Common myeloid progenitor, CD34-positive (primary cell): ENCODE data around the gene SLC52A1. TPM values are rescaled to one million over a fixed set of nuclear protein-coding genes. Genes with fewer than 3 reads are reported as not detected.
A peak's percentile ranks its signal among the peaks of the same experiment; 100 is the strongest.
"Not testable (repeated sequence)": the region's sequence is repeated elsewhere in the genome, so short reads cannot be mapped to it uniquely, and the experiment has no call there.

Experiments
- CTCF ChIA-PET: fragments of 350-600 bp; sonication (Branson Sonifier 250); formaldehyde crosslinking; loops from one replicate; lab custom pipeline; 2021; ENCODE audit warnings: antibody characterized with exemption; lab: Charles Lee
- POLR2A ChIA-PET: fragments of 350-600 bp; sonication (Branson Sonifier 250); formaldehyde crosslinking; loops from one replicate; lab custom pipeline; 2021; ENCODE audit warnings: antibody characterized with exemption; lab: Charles Lee
- DNase-seq, 3 donors: peaks; one replicate each; pipeline versions ENCODE4 v3.0.0 to v3.0.0-alpha.2; 2013
- H3K27ac ChIP-seq, 2 experiments: 1 replicate in 1 of 2; 2 replicates in 1 of 2; pipeline ENCODE4 v1.7.0; 2013; ENCODE audit warnings: inconsistent platforms in 2 of 2, low read length in 2 of 2, mild to moderate bottlenecking in 2 of 2, low read depth in 1 of 2, moderate library complexity in 1 of 2; ENCODE audit not compliant: severe bottlenecking in 2 of 2, insufficient read depth in 1 of 2, poor library complexity in 1 of 2
- H3K27me3 ChIP-seq, 5 experiments: replicated peaks in 2 of 5; 1 replicate in 3 of 5; 2 replicates in 2 of 5; pipeline versions ENCODE4 v1.6.1 to v1.7.0; 2013; ENCODE audit warnings: low read length in 4 of 5, mild to moderate bottlenecking in 2 of 5, moderate library complexity in 2 of 5, inconsistent platforms in 1 of 5; ENCODE audit not compliant: insufficient read depth in 5 of 5, control insufficient read depth in 4 of 5
- H3K36me3 ChIP-seq, 4 experiments: 1 replicate in 2 of 4; 2 replicates in 2 of 4; pipeline versions ENCODE4 v1.6.1 to v1.7.0; 2013; ENCODE audit warnings: low read length in 3 of 4, control low read depth in 1 of 4, mild to moderate bottlenecking in 1 of 4; ENCODE audit not compliant: control insufficient read depth in 4 of 4, insufficient read depth in 4 of 4
- H3K4me1 ChIP-seq, 4 experiments: 1 replicate in 3 of 4; 2 replicates in 1 of 4; pipeline versions ENCODE4 v1.6.1 to v1.7.1; 2013; ENCODE audit warnings: low read length in 3 of 4, mild to moderate bottlenecking in 3 of 4, control low read depth in 1 of 4, inconsistent platforms in 1 of 4, moderate library complexity in 1 of 4; ENCODE audit not compliant: control insufficient read depth in 4 of 4, insufficient read depth in 4 of 4; ENCODE audit errors: control extremely low read depth in 1 of 4
- H3K4me3 ChIP-seq, 7 experiments: 1 replicate in 4 of 7; 2 replicates in 3 of 7; pipeline versions ENCODE4 v1.5.1 to v1.7.0; 2013; ENCODE audit warnings: mild to moderate bottlenecking in 7 of 7, low read length in 6 of 7, moderate library complexity in 6 of 7, inconsistent platforms in 2 of 7, low read depth in 2 of 7, control low read depth in 1 of 7; ENCODE audit not compliant: insufficient read depth in 4 of 7, control insufficient read depth in 1 of 7; ENCODE audit errors: extremely low read depth in 1 of 7
- H3K9me3 ChIP-seq, 5 experiments: 1 replicate in 4 of 5; 2 replicates in 1 of 5; pipeline versions ENCODE4 v1.6.1 to v1.7.1; 2013; ENCODE audit warnings: low read length in 4 of 5, mild to moderate bottlenecking in 2 of 5, inconsistent platforms in 1 of 5, low read depth in 1 of 5, moderate library complexity in 1 of 5; ENCODE audit not compliant: control insufficient read depth in 4 of 5, insufficient read depth in 2 of 5; ENCODE audit errors: control extremely low read depth in 1 of 5
- WGBS: methylation state at CpG from one replicate; pipeline ENCODE4 v1.1.5; 2013; ENCODE audit not compliant: insufficient coverage; 5-methylcytosine and 5-hydroxymethylcytosine counted together
- polyA plus RNA-seq: library from polyadenylated mRNA; unstranded; fragments of 120-200 nt; gene quantifications from one replicate; pipeline ENCODE4 v1.2.1, GENCODE V29; 2013

SLC52A1 gene
- polyA plus RNA-seq = not detected

DNA sequence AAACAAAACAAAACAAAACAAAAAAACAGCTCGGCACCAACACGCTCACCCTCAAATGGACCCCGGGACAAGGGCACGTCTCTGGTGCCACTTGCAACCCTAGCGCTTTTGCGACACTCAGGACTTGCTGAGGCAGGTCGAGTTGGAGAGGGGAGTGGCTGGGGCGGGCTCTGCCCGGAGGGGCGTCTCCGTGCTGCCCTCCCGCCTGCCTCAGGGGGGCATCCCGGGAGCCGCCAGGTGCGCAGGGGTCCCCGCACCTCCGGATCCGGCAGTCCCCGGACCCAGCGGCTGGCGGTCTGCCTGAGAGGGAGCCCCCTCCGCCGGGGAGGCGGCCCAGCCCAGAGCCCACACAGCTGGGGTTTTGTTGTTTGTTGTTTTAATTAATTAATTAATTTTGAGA, at the start of gene SLC52A1:
Gene SLC52A1, minus strand, starts transcription at position 112 of the 400 bp plus-strand sequence. CDS start 820 bp downstream, outside the sequence.
- Histone ChIP-seq H3K9me3 (peaks cover 0 to under 1% (median 0%) of the 10 kb centered on the region in 5 experiments), H3K36me3 (no peaks in the 10 kb centered on the region), H3K4me1 (peaks cover 0 to 10% (median 7%) of the 10 kb centered on the region in 4 experiments), H3K4me3 (no peak within 1 kb of the TSS), H3K27ac (no peak within 1 kb of the TSS), H3K27me3 (peaks cover 0 to 35% (median 8%) of the 10 kb centered on the region in 5 experiments)
- ChIA-PET CTCF (interaction anchor here (1.0 to 1.9 kb wide), 7 partner anchors 11 to 122 kb away, joined by 3 to 5 read pairs (median 4); no protein-coding TSS in a partner anchor), POLR2A (interaction anchor here (0.6 kb wide), 1 partner anchor 406 kb away, joined by 3 read pairs; no protein-coding TSS in a partner anchor)
- no peak for DNase-seq
- 6% methylated on average over 16 of the region's 24 CpGs for WGBS

DNA sequence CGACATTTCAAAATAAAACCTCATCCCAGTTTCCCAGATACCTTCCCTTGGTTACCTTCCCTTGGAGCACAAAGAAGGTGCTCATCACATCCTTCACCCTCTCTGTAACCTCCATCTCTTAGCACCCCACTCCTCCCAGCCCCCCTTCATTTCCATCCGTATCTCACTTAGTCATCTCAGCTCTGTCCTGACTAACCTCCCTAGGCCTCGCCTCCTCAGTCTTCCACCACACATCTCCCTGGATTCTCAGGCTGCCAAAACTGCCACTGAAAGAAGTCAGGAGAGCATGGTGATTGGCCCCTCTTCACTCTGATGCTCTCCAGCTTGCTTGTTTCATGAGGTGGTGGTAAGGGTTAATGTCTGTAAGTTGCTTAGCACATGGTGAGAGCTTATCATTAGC, 45.4 kb upstream of the SLC52A1 start:
- Histone ChIP-seq H3K27me3 (peaks cover 0 to 6% (median 0%) of the 10 kb centered on the region in 5 experiments), H3K4me1 (peaks cover 0 to 19% (median 10%) of the 10 kb centered on the region in 4 experiments), H3K36me3 (peaks cover 0 to 38% (median 8%) of the 10 kb centered on the region in 4 experiments), H3K9me3 (peaks cover 3 to 31% (median 29%) of the 10 kb centered on the region in 5 experiments), H3K4me3 (no peak overlapping the region), H3K27ac (no peak overlapping the region)
- no peak for DNase-seq
- ChIA-PET CTCF (interaction anchor here (1.0 to 1.2 kb wide), 2 partner anchors 9 to 16 kb away, joined by 3 to 5 read pairs; no protein-coding TSS in a partner anchor), POLR2A (interaction anchor here (1.6 kb wide), 1 partner anchor 30 kb away, joined by 6 read pairs; no protein-coding TSS in a partner anchor)
- WGBS = no CpG with 5 or more reads among the region's 3 CpGs

DNA sequence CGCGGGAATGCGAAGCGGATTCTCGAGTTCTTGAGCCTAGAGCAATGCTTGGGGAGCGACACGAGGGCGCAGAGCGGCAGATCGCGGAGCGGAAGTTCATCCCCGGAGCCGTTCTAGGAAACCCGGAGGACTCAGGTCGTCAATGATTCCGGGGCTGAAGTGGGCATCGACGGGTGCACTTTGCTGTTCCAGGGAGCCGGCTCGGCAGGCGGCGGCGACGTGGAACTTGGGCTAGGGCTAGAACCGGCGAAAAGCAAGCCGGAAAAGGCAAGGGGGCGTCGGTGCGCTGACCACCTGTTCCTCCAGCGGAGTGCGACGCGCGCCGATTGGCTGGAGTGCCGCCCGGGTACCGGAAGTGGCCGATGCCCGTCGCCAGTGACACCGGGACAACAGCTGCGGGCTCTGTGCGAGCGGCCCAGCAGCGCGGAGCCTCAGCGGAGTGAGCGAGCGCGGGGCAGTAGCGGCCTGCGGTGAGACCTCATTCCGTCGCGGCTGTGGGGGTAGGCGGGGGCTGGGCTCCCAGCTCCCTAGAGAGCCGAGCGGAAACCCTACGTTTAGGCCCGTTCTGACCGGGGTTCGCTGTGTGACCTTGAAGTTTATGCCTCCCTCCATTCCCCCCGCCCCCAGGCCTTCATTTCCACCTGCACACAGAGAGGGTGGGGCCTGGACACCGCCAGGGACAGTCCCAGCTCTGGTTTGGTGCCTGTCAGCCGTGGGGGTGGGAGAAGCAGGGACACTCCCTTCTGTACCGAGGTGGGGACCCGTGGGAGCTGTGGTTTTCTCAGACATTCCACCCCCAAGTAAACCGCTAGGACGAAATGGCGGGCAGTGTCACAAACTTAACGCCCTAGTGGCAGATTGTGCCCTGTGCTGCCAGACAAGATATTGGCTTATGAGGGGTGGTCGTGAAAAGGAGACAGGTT, 43.1 kb upstream of the SLC52A1 start, which contains the start of gene ZFP3:
Gene ZFP3, plus strand, starts transcription at position 362 of the 923 bp plus-strand sequence. CDS start 13,038 bp downstream, outside the sequence.
- Histone ChIP-seq H3K36me3 (peaks cover 0 to 25% (median 6%) of the 10 kb centered on the region in 4 experiments), H3K9me3 (peaks cover 3 to 26% (median 15%) of the 10 kb centered on the region in 5 experiments), H3K27me3 (peaks cover 0 to 6% (median 0%) of the 10 kb centered on the region in 5 experiments), H3K4me1 (peaks cover 0 to 19% (median 10%) of the 10 kb centered on the region in 4 experiments), H3K27ac (peak within 1 kb of the TSS; percentile 54 to 86), H3K4me3 (peak within 1 kb of the TSS; percentile 53 to 88 (median 77))
- ChIA-PET CTCF (interaction anchor here (0.6 to 1.6 kb wide), 9 partner anchors 9 to 40 kb away, joined by 3 to 6 read pairs (median 3); partner anchors contain the start of gene ZNF232), POLR2A (interaction anchor here (0.6 to 1.1 kb wide), 3 partner anchors 7 to 20 kb away, joined by 3 to 4 read pairs (median 3); no protein-coding TSS in a partner anchor)
- WGBS = under 1% methylated on average over 64 of the region's 75 CpGs
- DNase-seq = peak; percentile 89 to 94 (median 89)

DNA sequence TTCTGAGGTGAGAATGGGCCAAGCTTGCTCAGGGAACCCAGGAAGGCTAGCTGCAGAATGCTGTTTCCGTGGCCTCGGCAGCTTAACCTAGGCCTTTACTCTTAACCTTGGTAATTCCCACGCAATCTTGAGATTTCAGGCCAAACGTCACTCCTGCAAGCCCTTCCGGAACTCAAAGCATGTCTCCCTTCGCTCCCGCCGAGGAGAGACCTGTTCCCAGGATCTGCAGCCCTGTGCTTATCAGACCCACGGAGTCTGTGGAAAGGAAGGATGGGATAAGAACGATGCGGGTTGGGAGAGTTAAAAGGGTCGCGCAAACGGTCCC, 42.5 kb upstream of the SLC52A1 start:
- CTCF ChIA-PET = interaction anchor here (1.4 kb wide), 1 partner anchor 16 kb away, joined by 3 read pairs; no protein-coding TSS in a partner anchor

DNA sequence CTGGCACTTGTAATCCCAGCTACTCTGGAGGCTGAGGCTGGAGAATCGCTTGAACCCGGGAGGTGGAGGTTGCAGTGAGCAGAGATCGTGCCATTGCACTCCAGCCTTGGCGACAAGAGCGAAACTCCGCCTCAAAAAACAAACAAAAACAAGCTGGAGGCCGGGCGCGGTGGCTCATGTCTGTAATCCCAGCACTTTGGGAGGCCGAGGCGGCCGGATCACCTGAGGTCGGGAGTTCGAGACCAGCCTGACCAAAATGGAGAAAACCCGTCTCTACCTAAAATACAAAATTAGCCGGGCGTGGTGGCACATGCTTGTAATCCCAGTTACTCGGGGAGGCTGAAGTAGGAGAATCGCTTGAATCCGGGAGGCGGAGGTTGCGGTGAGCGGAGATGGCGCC, 42.0 kb upstream of the SLC52A1 start:
- H3K27ac ChIP-seq, POLR2A ChIA-PET, H3K27me3 ChIP-seq, DNase-seq: not testable (repeated sequence)
- 99% methylated on average over 23 of the region's 24 CpGs for WGBS
- H3K4me1 ChIP-seq = peaks cover 0 to 19% (median 10%) of the 10 kb centered on the region in 4 experiments
- CTCF ChIA-PET = interaction anchor here (1.4 kb wide), 1 partner anchor 16 kb away, joined by 3 read pairs; no protein-coding TSS in a partner anchor
- H3K4me3 ChIP-seq = peak overlapping the region in 1 of 7 experiments; percentile 88
- peaks cover 3 to 20% (median 6%) of the 10 kb centered on the region in 5 experiments for H3K9me3 ChIP-seq
- H3K36me3 ChIP-seq = peaks cover 0 to 15% (median 4%) of the 10 kb centered on the region in 4 experiments

More for the DNA sequence above, 42.5 kb upstream of the SLC52A1 start:
- 28% methylated on average over 14 of the region's 14 CpGs for WGBS
- DNase-seq = no peak
- Histone ChIP-seq H3K9me3 (peaks cover 3 to 22% (median 10%) of the 10 kb centered on the region in 5 experiments), H3K27ac (peak overlapping the region; percentile 54 to 86), H3K27me3 (peaks cover 0 to 6% (median 0%) of the 10 kb centered on the region in 5 experiments), H3K4me1 (peaks cover 0 to 19% (median 10%) of the 10 kb centered on the region in 4 experiments), H3K4me3 (peak overlapping the region; percentile 53 to 88 (median 77)), H3K36me3 (peaks cover 0 to 19% (median 4%) of the 10 kb centered on the region in 4 experiments)
- POLR2A ChIA-PET = interaction anchor here (1.1 kb wide), 1 partner anchor 19 kb away, joined by 4 read pairs; no protein-coding TSS in a partner anchor

DNA sequence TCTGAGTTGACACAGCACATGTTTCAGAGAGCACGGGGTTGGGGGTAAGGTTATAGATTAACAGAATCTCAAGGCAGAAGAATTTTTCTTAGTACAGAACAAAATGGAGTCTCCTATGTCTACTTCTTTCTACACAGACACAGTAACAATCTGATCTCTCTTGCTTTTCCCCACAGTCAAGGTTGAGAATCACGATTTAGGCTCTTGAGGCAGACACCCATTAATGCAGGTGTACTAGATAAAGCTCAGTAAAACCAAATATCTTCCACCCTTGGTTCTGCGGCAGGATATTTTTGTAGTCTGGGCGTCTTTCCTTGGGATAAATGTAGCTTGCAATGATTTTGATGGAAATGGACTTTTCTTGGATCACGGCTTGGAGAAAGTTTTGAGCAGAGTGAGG, 40.2 kb upstream of the SLC52A1 start:
- H3K27me3 ChIP-seq, H3K27ac ChIP-seq, H3K36me3 ChIP-seq, POLR2A ChIA-PET, H3K4me3 ChIP-seq, DNase-seq: not testable (repeated sequence)
- WGBS = 95% methylated on average over 3 of the region's 5 CpGs
- Histone ChIP-seq H3K9me3 (peaks cover 0 to 20% (median 3%) of the 10 kb centered on the region in 5 experiments), H3K4me1 (peaks cover 0 to 19% (median 10%) of the 10 kb centered on the region in 4 experiments)
- CTCF ChIA-PET = interaction anchor here (0.7 to 1.1 kb wide), 2 partner anchors 12 to 14 kb away, joined by 3 to 4 read pairs; no protein-coding TSS in a partner anchor
